GM18519 (cell line): ENCODE measurements around the gene TOB1.

ENCODE experiments used
- ATAC-seq: cut with Tn5 transposase; IDR thresholded peaks from one replicate; pipeline ENCODE4 v1.9.1; 2021; ENCODE audit warnings: mild to moderate bottlenecking, moderate library complexity; ENCODE audit not compliant: unreplicated experiment, low FRiP score

Gene TOB1

DNA sequence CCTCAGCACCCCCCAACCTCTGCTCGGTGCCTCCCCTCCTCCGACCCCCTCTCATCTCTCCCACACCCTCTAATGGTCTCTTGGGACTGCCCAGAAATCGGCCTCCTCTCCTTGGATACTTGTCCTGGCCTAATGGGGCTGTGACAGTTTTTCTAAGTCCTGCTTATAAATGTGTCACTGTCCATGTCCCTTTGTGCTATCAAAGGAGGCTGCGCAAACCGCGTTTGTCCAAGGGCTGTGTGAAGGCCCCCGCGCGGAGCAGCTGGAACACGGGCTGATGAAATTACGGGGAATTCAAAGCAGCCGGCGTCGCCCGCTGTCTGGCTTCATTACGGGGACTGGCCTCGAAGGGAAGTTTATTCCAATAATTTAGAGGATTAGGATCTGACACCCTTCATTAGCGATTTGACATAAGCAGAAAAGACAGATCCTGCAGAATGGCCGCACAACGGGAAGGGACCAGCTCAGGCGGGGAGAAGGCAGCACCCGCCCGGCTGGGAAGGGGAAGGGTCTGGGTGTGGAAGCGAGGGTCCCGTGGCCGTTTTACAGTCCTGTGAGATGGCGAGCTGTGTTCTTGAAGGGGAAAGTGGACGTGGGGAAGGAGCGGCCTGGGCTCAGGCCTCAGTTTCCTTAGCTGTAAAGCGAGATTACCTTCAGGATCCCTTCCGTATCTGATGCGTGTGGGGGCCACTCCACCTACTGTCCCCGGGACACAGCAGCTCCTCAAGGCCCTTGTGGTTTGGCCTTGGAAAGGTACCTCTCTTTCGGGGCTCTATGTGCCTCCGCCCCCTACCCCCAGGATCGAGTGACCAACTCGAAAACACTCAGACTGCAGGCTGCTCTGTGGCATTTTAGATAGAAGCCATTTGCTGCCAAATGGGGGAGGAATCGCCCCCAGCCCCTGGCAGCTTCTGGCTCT, 32.4 kb downstream of the TOB1 start:
- no peak for ATAC-seq

DNA sequence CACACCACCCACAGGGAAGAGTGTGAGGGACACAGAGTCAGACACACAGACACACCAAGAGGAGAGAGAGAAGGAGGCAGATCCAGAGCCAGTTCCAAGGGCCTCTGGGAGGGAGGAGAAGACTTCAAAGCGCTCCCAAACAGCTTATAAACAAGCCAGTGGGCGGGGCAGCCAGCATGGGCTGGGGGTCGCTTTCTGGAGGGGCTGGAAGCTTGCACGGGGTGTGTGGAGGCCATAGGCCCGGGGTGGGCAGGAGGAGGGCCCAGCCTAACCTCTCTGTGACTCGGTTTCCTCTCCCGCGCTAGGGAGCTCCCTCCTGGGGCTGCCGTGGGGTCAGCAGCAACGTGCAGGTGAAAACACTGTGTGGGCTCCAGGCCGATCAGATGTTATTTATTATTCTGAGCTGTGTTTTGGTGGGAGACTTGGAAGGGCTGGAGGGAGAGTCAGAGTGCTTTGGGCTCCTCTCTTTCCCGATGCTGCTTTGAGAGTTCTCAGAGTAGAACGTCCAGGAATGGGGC, 33.2 kb downstream of the TOB1 start:
- no peak for ATAC-seq

DNA sequence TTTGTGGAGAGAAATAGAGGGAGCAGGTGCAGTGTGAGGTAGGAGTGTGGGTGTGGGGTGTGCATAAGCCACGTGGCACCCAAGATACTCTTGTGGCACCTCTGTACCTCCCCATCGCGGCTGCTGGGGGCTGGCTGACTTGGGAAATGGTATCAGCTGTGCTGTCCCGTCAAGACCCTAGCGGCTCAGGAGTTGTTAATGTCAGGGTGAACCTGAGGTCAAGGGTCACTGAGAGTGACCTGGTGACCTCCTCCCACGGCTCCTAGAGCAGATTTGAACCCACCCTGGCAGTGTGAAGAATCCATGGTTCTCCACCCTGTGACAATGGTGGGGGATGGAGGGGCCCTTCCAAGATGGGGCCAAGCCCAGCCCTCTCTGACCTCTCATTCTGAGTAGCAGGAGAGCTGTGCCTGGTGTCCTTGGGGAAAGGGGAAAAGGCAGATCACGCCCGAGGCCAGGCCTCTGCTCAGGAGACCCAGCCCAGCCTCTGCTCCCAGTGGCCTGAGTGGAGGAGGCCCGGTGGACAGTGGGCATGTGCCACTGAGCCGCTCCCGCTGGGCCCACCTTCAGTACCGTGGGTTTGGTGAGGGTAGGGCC, 33.8 kb downstream of the TOB1 start:
- ATAC-seq, result no peak

DNA sequence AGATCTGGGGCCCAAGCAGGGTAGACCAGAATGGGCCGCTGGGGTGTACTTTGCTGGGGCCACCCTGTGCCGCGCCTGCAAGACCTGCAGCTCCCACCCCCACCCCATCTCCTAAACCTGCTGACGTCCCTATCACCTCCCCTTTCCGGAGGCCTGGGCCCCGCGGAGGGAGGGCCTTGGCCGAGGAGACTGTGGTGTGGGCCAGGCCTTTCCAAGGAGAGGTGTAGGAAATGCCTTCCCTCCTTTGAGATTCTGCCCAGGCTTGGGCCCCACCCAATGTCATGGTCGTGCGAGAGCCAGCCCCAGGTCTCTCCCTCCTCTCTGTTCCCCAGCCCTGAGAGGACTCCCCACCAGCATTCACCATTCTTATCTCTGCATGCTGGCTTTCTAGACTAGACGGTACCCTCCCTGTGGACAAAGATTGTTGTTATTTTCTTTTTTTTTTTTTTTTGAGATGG, 34.7 kb downstream of the TOB1 start:
- no peak for ATAC-seq

DNA sequence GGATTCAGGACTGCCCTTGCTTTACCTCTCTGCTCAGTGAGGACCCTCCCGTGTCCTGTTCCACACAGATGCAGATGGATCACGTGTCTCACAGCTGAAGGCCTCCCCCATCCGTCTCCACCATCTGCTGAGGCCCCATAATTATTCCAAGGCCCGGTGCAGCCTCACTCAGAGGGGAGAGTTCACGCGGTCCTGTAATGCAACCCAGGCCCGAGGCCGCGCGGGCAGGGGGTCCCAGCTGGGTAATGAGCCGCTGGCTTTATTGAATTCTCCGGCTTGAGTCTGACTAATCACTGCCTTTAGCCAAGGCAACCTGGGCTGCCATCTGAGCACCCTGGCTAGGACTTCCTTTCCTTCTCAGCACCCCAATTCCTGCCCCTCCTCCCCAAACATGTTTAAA, 35.2 kb downstream of the TOB1 start:
- ATAC-seq, result no peak

DNA sequence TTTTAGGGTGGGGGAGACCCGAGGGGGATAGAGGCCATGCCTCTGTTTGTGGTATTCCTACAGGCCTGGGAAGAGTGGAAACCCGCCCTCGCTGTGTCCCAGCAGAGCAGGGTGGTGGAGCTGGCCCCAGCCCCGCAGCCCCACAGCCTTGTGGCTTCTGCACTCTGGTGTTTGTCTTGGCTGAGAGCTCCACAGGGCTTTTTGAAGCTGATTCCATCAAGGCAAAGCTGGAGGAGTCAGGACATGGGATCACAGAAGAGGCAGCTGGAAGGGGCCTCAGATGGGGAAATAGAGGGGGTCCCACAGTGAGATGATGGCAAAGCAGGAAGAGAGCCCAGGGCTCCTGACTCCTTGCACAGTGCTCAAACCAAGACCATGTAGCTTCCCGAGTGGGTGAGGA, 35.8 kb downstream of the TOB1 start:
- ATAC-seq, result no peak

DNA sequence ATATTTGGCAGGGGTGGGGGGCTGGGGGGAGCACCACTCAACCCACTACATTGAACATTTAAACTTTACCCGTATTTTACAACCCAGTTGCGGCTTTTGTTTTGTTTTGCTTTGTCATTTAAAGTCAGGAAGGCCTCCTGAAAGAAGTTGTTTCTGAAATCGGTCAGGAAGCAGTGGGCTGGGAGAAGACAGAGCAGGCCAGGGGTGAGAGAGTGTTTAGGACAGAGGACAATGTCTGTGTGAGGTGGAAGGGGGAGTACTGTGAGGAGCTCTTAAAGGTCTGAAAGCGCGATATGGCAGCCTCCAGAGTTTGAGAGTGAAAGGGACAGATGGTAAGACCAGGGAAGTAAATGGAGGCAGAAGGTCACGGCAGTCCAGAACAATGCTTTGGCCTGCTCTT, 36.8 kb downstream of the TOB1 start:
- no peak for ATAC-seq

DNA sequence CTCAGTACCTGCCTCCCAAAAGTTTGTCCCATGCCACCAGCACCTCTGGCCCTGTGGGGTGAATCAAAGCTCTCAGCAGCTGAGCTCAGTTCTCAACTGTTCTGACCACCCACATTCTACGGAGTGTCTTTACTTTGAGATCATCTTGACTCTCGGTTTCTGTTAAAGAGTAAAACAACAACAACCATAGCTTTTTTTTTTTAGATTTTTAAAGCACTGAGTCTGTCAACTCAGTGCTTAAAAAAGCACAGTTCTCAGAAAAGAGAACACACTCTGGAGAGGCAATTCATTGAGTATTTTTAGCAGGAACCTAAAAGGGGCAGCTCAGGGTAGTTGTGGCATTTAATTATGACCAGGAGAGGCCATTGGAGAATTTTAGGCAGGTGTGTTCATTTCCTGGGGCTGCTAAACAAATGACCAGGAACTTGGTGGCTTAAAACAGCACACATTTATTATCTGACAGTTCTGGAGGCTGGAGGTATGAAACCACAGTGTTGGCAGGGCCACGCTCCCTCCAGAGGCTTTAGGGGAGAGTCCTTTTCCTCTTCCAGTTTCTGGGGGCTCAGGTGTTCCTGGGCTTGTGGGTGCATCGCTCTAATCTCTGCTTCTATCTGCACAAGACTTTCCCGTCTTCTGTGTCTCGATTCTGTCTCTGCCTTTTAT, 37.5 kb downstream of the TOB1 start:
- ATAC-seq, result peak; percentile 60

DNA sequence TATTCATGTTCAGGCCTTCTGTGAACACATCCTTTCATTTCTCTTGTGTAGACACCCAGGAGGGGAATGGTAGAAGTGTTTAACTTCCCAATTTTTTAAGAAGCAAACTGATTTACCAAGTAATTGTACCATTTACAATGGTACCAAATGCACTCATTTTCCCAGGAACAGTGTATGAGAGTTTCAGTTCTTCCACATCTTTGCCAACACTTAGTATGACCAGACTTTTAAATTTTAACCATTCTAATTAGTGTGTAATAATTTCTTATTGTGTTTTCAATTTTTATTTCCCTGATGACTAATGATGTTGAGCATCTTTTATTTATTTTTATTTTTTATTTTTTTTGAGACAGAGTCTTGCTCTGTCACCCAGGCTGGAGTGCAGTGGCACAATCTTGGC, 41.0 kb downstream of the TOB1 start:
- ATAC-seq, result no peak

DNA sequence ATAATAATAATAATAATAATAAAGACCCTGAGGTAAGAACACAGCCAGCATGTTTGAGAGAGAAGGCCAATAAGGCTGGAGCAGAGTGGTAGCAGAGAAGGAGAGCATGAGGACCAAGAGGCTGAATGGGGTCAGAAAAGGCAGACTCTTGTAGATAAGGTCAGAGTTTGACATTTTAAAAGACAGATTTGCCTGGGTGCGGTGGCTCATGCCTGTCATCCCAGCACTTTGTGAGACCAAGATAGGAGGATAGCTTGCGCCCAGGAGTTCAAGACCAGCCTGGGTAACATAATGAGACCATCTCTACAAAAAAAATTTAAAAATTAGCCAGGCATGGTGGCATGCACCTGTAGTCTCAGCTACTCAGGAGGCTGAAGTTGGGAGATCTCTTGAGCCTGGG, 41.7 kb downstream of the TOB1 start:
- ATAC-seq, result no peak

DNA sequence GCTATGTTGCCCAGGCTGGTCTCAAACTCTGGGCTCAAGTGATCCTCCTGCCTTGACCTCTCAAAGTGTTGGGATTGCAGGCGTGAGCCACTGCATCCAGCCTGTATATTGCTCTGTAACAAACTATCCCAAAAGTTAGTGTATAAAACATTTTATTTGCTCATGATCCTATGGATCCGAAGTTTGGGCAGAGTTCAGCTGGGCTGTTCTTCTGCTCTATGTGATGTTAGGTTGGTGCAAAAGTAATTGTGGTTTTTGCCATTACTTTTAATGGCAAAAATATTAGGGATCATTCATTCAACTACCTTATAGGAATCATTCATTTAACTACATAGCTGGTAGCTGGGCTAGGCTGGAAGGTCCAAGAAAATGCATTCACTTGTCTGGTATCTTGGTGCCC, 43.6 kb downstream of the TOB1 start:
- ATAC-seq, result no peak

DNA sequence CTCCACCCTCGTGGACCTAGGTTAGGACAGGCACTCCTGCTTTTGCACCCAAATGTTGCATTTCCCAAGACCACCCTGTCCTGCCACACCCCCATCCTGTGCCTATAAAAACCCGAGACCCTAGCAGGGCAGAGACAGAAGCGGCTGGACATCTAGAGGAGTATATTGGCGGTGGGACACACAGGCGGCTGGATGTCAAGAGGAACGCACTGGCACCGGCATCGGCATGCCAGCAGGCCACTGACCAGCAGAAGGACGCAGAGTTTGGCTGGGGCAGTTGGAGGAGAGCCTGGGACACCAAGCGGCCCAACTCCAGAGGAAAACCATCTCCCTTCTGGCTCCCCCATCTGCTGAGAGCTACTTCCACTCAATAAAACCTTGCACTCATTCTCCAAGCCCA, 45.5 kb downstream of the TOB1 start:
- ATAC-seq, result no peak

DNA sequence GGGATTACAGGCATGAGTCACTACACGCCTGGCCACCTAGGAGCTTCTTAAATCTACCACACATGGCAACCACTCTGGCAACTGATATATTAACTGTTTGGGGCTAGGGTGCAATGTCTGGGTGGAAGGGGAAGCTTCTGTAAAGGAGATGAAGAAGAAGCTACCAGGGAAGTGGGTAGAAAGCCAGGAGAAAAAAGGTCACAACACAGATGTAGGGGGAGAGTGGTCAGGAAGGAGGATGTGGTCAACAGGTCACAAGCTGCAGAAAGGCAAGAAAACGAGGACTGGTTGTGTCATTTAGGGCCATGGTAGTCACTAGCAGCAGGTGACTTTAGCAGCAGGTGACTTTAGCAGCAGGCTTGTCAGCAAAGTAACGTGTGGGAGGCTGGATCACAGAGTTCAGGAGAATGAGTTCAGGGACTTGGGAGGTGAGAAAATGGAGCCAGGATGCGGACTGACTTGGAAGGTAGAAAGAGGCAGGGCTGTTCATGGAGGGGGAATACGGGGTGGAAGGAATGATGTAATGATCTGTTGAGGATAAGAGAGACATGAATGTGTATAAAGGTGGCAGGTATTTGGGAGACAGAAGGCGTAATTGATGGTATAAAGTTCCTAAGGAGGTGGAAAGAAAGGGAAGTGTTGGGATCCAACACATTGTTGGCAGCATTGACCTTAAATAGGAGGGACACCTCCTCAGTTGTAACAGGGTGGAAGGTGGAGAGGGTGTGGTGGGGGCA, 47.1 kb downstream of the TOB1 start:
- no peak for ATAC-seq

DNA sequence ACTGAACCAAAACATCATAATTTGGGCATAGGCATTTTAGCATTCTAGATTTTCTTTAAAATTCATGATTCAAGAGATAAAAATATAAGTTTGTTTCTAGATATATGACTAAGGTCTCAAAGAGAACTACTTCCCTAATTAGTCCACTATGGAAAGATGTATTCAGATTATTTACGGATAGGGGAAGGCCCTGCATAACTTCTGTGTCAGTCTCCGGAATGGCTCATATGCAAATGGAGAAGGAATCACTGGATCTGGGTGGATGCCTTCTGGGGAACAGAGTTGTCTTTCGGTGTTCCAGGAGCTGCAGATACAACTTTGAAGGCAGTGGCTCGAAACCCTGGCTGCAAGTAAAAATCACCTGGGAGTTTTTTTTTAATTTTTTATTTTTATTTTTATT, 47.9 kb downstream of the TOB1 start:
- no peak for ATAC-seq

DNA sequence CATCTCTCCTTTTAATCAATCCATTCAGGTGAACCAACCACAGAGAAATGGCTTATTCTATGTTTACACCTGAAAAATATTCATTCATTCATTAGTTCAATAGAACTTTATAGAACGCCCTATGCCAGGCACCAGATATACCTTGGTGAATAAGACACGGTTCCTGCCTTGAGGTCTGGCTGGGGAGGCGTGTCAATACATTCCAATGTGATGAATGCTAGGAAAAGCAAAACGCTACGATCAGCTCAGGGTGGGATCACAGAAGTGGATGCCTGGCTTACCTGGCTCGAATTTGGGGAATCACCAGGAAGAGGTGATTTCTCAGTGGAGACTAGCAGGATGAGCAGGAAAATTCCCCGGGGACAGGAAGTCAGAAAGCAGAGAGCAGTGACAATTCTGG, 48.3 kb downstream of the TOB1 start:
- ATAC-seq, result no peak

DNA sequence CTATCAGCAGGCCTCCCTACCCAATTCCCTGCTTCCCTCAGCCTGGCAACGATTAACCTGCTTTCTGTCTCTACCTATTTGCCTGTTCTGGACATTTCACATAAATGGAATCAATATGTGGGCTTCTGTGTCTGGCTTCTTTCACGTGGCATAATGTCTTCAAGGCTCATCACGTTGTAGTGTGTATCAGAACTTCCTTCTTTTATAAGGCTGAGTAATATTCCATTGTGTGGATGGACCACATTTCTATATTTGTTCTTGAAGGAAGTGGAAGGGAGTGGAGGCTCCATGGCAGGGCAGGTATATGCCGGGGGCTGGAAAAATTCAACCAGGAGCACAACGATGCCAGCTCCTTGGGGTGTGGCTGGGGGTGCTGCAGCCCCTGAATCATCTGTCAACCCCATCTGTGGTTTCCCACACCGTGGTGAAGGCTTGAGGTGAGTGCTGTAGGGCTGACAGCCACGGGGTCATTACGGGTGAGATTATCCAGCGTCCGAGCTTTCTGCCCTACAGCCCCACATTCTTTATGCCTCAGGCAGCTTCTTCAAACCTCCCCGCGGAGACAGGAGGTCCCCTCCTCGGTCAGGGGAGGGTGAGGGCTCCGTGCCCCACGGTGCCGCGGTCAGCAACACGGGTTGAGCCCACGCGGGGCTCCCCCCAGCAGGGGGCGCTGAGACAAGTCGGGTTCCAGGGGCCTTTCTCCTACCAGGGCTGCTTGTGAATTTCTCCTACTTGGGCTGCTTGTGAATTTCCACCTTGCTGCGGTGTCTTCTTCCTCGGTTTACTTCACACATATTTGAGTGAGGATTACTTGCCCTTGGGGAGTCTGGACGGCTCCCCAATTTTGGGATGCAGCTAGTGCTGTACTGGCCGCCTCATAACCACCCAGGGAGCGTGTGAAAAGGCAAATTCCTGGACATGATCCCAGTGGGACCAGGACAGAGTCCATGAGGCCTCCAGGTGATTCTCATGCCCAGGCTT, 49.1 kb downstream of the TOB1 start:
- no peak for ATAC-seq

DNA sequence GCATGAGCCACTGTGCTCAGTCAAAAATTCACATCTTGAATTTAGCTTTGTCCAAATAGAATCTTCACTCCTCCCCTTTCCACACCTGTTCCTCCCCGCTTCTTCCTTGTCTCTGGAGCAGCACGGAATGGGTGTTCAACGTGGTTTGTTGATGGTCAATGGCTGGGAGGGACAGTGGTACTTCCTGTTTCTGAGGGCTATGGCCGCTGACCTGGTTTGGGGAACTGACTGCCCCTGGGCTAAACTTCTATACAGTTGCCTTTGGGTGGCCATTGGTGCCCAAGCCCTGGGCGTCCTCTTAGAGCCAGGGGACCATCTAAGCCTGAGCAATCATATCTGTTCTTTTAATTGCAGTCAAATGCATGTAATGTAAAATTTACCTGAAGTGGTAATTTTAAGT, 49.9 kb downstream of the TOB1 start:
- ATAC-seq, result no peak

DNA sequence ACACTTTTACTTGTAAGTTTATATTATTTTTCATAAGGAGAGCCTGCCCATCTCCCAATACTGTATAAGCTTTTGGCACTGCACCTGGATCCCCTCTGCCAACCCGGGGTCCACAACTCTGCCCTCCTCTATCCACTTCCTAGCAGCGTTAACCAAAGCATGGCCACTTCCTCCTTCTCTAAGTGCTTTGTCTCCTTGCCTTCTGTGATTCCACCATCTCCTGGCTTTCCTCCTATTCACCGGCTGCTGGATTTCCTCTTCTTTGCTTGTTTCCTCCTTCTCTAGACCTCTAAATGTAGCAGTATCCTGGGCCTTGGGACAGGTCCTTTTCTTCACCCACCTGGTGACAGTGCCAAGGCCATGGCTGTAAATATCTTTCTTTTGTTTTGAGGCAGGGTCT, 50.8 kb downstream of the TOB1 start:
- no peak for ATAC-seq

DNA sequence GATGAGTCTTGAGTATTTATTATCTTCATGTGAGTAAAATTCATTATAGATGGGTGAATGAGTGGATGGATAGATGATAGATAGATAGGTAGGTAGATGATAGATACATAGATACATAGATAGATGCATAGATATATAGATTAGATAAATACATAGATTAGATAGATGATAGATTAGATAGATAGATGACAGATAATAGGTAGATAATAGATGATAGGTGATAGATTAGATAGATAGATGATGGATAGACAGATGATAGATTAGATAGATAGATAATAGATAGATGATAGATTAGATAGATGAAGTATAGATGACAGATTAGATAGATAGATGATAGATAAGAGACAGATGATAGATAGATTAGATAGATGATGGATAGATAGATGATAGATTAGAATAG, 52.6 kb downstream of the TOB1 start:
- ATAC-seq, result no peak
